ENCODE data around the gene PADI2.

PADI2 gene

DNA sequence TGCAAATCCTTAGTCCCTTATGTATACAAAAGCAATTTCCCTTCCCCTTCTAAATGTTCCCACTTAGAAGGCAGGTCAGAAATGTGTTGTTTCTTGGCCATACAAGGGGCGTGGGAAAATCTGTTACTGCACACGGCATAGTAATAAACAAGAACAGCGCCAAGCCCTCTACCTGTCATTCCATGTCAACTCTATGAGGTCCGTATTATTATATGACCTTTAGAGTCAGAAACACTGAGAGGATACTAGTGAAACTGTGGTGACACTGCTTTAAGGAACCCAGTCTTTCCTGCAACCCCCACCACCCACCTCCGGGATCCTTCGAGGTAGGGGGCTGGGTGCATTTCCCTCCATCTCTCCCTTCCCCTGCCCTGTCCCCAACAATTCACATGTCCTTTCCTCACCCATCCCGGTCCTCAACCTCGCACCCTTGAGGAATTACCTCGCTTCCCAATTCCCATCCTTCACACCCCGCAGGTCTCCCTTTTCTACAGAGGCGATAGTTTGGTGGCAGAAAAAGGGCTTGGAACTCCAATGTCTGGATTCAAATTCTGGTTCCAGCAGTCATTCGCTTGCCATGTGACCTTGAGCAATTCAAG is 66.1 kb downstream of the PADI2 start:
- DNase-seq, result no peak

DNA sequence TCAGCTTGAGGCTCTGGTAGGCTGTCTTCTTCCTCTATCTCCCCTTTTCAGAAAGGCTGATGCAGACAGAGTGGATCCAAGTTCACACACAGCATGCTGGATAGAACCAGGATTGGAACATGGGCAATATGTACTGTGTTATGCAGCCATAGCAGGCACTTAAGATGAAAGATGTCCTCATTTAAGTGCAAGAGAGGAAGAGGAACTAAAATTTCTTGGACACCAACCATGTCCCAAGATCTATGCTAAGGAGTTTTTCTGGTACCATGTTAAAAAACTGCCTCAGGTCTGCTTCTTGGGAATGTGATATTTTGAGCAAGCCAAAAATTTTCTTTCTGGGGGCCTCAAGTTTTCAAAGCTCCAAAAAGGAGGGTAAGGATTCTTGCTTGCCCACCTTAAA is 66.6 kb downstream of the PADI2 start:
- DNase-seq, result no peak

DNA sequence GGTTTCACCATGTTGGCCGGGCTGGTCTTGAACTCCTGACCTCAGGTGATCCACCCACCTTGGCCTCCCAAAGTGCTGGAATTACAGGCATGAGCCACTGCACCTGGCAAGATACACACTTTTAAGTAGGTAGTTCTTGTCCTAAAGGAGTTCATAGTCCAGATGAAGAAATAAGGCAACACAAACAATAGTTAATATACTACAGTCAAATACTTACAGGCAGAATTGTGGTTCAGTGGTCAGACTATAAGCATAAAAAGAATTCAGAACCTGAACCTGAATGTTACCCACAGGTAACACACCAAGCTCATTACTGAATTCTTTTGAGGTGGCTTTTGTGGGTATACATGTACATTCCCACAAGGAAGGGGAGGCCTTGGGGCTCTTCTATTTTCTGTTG is 67.2 kb downstream of the PADI2 start:
- no peak for DNase-seq

DNA sequence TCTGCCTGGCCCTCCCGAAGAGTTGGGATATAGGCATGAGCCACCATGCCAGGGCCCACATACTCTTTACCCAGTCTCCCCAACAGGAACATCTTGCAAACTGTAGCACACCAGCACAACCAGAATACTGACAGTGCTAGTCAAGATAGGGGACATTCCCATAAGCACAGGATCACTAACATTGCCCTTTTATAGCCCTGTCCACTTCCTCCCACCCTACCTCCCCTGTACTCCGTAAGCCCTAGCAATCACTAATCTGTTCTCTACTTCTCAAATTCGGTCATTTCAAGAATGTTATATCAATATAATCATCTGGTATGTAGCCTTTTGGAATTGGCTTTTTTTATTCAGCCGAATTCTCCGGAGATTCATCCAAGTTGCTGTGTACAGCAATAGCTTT is 71.3 kb downstream of the PADI2 start:
- no peak for DNase-seq

DNA sequence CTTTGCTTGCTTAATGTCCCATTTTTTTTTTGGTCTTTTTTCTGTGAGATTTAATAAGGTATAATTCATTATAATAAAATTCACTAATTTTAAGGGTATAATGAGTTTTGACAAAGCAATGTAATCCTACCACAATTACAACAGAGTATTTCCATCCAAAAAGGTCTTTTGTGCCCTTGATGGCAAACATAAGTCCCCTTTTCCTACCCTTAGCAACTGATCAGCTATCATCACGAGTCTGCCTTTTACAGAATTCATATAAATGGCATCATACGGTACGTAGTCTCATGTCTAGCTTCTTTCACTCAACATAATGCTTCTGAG is 73.0 kb downstream of the PADI2 start:
- DNase-seq, result no peak

DNA sequence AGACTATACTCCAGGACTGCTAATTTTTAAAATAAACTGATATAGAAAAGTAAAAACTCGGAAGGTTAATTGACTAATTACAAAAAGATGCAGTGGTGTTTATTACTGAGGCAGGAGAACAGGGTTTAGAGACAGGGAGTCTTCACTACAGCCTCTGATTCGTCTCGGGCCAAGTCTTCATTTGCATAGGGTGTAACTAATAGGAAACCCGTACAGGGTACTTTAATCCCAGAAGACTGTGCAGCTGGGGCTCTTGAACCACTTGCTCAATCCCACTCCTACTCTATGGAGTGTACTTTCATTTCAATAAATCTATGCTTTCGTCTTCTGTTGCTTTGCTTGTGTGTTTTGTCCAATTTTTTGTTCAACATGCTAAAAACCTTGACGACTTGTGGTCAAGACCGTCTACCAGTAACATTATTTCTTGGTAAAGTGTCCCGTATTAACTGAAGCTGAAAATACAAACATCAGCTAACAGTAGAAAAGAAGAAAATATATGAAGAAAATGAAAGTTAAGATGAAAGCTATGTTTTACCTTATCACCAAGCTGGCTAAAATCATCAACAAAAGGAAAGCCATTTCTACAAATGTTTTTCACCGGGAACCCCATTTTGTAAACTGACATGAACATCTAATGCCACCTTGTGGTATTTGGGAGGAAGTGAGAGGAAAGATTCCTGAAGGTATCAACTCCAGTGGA is 73.5 kb downstream of the PADI2 start:
- DNase-seq, result peak; percentile 58

DNA sequence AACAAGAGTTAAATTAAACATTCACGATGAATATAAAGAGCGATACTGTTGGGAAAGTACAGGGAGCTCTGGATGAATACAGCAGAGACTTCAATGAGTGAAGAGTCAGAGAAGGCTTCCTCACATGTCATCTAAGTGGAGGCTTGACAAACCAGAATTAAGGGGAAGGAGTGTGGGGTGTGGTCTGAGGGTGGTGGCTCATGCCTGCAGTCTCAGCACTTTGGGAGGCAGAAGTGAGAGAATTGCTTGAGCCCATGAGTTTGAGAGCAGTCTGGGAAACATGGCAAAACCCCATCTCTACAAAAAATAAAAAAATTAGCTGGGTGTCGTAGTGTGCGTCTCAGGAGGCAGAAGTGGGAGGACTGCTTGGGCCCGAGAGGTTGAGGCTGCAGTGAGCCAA is 74.1 kb downstream of the PADI2 start:
- DNase-seq, result no peak

DNA sequence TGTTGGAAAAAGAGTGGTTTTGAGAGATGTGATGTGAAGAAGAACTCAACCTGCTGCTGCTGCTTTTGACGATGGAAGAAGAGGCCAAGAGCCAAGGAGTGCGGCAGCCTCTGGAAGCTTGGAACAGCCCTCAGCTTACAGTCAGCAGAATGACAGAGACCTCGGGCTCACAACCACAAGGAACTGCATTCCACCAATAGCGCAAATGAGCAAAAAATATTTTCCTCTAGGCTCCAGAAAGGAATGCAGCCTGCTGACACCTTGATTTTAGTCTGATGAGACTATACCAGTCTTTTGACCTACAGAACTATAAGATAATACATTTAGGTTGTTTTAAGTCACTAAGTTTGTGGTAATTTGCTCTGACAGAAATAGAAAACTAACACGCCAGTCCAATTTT is 75.6 kb downstream of the PADI2 start:
- DNase-seq, result no peak

DNA sequence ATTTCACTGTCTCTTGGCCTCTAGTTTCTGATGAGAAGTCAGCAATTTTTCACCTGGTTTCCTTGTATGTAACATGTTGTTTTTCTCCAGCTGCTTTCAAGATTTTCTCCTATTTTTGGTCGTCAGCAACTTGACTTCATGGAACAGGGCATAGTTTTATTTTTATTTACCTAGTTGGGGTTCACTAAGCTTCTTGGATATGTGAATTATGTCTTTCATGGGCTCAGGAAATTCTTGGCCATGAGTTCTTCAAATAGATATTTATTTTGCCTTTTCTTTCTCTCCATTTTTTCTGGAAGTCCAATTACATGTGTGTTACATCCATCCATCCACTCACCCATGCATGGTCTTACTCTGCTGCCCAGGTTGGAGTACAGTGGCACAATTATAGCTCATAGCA is 79.1 kb downstream of the PADI2 start:
- DNase-seq, result no peak

DNA sequence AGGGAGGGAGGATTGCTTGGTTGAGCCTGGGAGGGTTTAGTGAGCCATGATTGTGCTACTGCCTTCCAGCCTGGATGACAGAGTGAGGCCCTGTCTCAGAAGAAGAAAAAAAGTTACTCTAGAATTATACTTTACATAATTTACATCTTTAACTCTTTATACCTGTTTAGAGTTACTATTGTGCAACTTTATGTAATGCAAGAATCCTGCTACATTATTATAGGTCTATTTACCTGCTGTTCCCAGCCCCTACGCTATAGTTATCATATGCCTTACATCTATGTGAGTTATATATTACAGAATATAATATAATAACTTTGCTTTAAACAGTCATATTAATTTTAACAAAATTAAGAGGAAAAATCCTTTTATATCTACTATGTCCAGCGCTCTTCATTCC is 79.7 kb downstream of the PADI2 start:
- no peak for DNase-seq

DNA sequence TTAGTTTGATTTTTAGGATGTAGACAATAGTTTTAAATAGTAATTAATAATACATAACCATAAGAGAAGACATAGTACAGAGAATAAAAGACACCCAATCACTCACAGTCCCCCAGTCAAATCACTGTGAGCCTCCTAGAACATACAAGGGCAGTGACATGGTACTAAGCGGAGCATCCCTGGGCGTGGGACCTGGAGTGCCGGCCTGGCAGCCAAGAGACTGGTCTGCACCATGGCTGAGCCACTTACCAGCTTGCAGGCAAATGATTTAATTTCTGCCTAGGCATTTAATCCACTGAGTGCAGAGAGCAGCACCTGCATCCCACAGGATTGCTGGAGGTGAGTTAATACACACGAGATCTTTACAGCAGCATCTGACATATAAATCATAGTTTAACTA is 85.8 kb downstream of the PADI2 start:
- DNase-seq, result no peak

DNA sequence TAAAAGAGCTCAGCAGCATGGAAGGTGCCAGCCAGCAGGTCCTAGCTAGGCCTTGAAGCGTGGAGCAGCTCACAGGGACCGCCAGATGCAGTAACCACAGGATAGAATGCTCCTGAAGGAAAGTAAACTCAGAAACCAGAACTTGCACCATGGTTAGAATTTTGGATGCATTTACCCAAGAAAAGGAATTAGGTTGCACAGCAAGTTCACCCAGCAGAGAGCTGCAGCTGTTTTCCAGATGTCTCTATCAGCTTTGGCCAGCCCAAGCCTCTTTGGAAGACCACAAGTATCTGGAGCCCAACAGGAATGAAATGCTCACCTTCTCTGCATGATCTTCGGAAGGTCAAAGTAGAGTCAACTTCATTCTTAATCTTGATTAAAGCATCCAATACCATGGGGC is 86.5 kb downstream of the PADI2 start:
- no peak for DNase-seq

DNA sequence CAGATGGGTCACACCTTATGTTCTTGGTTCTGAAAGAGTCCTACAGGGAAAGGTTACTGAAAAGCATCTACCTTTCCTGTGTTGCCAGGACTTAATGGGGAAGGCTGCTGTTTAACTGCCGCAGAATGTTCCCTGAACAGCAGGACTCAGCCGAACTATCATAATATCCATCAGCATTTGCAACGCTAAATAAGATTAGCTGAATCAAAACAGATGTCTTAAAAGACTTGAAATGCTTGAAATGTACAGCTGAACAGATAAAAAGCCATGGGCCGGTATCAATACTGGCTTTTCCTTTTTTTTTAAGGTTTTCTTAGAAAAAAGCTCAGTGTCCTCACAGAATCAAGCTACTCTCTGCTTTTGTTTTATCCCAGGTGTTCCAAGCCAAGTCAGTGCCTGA is 87.8 kb downstream of the PADI2 start:
- no peak for DNase-seq

DNA sequence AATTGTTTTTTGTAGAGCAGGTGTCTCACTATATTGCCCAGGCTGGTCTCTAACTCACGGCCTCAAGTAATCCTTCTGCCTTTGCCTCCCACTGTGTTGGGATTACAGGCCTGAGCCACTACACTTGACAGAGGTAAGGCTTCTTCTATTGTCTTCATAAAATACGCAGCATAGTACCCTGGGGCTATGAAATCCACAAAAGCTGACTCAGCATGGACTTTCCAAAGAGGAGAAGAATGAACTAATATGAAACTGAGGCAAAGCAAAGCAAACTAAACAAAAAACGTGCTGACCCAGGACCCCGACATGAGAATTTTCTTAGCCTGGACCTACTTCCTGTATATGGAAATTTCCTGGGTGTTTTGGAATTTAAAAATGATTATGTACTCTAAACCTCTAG is 89.0 kb downstream of the PADI2 start:
- no peak for DNase-seq

DNA sequence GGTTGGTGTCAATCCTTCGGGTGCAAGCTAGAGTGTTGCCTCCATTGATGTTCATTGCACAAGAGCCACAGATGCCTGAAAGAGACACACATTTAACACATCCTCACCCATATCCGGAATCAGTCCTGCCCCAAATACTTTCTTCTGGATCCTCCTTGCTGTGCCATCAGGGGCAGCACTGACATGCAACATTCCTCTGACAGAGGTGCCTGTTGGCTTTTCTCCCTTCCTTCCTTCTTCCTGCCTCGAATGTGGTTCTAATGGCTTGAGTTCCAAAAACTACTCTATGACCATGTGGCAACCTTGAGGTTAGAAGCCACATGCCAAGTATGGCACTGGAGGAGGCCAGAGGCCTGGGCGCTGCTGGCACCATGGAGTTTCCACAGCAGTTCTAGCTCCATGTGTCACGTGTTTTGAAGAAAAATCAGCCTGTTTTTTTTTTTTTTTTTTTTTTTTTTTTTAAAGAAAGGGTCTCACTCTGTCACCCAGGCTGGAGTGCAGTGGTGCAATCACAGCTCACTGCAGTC is 90.5 kb downstream of the PADI2 start:
- DNase-seq, result no peak

DNA sequence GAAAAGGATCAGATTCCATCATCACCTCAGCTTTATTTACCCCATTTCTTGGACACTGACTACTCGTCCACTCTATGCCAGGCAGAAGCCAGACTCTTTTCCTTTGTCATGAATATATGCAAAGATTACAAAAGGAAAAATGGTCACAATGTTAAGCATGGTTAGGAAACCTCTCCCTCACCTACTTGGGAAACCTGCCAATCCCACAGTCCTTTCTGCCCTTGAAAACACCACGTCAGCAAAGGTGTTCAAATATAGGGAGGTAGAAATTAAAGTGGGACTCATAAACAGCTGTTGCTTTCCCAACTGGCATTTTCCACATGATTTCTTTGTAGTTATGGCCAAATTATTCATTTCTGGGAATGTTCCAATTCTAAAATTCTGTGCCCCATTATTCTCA is 91.4 kb downstream of the PADI2 start:
- no peak for DNase-seq

DNA sequence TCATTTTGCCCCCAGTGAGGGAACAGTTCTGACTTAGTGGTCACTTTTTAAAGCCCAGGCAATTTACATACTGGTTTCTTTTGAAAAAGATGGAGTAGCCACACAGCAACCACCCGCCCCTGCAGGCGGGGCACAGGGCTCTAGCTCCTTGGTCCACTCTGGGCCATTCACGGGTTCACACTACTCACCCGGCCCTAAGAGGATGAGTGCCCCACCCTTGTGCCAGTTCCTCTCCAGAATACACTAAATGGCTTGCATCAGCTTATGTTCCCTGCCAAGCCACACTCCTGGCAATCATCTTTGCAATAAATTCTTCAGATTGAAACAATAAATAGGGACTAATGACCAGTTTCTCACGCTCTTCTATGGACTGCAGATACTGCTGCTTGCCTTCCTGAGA is 91.8 kb downstream of the PADI2 start:
- DNase-seq, result no peak

DNA sequence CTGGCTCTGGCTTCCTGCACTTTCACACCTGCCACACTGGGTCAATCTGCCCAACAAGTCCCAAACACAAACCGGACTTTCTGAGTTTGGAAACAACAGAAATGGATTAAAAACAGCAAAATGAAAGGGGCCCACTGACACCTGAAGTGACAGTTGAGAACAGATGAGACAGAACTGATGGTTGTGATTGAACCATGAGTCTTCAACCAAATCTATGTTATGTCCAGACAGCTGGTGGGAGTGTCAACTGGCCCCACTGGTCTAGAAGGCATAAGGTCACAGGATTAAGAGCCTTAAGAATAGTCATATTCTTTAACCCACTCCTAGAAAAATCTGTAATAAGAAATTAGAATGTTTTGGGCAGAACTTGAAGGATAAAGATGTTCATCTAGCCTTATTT is 94.5 kb downstream of the PADI2 start:
- no peak for DNase-seq

DNA sequence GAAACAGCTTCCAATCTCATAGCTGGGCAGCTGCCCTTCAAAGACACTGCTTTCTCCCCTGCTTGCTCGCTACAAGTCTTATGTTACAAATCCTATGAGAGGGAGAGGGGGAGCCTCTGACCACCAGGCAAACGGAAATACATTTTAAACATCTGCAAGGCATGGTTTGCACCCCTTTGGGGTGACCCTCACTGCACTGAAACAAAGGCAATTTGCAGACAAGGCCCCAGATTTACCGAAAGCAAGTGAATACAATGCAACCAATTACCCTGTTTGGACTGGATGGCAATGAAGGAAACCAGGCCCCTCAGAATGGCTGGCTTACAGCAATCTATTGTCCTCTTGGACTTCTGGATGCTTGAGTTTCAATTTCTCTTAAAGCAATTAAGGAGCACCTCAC is 95.7 kb downstream of the PADI2 start:
- no peak for DNase-seq

DNA sequence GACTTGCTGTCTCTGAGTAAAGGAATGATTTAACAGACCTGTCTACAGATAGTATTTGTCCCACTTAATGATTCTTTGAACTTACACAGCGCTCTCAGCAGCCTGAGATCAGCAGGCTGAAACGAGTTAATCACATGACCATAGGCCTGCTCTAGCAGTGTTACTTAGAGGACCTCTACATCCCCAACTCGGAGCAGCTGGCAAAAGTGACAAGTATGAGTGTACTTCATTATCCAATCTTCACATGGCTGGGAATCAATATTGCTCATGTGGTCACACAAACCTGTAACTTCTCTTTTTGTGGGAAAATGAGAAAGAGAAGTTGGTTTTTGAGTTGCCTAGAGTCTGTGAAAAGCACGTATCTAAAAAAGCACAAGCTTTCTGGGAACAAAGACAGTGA is 96.1 kb downstream of the PADI2 start:
- DNase-seq, result no peak

DNA sequence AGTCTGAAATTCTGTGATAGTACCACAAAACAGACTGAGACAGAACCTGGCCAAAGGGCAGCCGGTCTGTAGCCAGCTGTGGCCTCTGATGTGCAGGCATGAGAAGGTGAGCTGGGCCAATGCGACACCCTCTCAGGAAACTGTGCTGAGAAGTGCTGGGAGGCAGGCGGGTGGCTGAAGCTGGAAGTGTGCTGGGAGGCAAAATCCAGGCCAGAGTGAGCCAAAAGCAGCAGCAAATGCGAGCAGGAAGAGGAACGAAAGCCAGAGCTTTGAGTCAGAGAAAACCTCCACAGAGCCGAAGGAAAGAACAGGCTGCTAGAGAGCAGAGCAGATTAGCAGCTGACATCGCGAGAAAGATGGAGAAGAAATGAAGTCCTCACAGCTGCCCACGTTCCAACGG is 97.4 kb downstream of the PADI2 start:
- DNase-seq, result no peak

DNA sequence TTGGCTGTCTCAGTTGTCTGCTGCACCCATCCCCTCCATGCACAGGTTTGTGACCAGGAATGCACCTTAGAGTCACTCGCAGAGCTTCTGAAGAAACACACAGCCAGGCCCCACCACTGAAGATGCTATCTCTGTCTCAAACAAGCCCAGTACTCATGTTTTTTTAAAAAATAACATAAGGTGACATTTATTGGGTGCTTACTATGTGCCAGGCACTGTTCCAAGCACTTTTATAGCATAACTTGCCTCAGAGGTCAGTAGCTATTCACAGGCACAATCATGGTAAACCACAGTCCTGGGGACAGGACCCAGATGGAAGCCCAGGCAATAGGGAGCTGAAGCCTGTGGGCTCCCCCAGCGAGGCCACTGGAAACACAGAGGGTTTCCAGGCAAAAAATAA is 98.7 kb downstream of the PADI2 start:
- DNase-seq, result no peak

DNA sequence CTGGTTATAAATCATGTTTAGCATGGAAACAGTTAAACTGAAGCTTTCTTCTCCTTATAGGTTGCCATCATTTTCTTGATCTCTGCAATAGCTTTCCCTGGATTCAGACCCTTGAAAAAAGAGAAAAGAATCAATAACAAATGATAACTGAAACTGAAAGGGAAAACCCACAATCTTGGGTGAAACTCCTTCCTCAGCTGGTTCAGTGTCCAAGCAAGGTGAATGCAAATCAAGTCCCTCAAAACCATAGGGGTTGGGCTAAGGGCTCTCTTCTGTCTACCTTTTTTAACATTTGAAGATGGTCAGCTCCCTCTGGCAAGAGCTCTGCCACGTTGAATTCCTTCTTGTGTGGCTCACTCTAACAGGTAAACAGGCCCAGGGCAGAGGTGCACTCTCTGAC is 100.4 kb downstream of the PADI2 start:
- no peak for DNase-seq

DNA sequence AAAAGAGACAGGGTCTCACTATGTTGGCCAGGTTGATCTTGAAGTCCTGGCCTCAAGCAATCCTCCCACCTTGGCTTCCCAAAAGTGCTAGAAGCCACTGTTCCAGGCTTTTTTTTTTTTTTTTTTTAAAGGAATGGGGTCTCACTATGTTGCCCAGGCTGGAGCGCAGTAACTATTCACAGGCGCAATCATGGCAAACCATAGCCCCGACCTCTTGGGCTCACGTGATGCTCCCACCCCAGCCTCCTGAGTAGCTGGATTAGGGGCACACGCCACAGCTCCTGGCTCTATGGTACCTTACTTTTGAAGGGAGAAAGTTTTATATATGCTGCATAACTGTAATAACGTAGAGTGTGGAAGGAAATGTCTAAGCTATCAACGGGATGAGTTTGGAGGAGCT is 101.8 kb downstream of the PADI2 start:
- no peak for DNase-seq
